HCT116 (cell line): ENCODE data around the gene TRA2A. TPM values are rescaled to one million over a fixed set of nuclear protein-coding genes. Genes with fewer than 3 reads are reported as not detected.

Source experiments
- ATAC-seq: fragments of 200-7000 bp; cut with Tn5 transposase; 2 replicates; pipeline ENCODE4 v1.9.1; 2020; ENCODE audit warnings: mild to moderate bottlenecking, moderate library complexity
- BruUV-seq: library from RNA; stranded (reverse); fragments of 400-500 nt; replicated peaks from 2 replicates; lab custom pipeline; 2021; lab: Mats Ljungman, UMichigan
- CTCF ChIA-PET: fragments of 300-600 bp; sonication (Branson Sonifier 250); formaldehyde crosslinking; loops from one replicate; lab custom pipeline; 2021; ENCODE audit warnings: antibody characterized with exemption; lab: Charles Lee
- POLR2A ChIA-PET: fragments of 300-600, 350-600 bp; sonication (Branson Sonifier 250); formaldehyde crosslinking; loops from one replicate; lab custom pipeline; 2021; ENCODE audit warnings: antibody characterized with exemption; lab: Charles Lee
- RAD21 ChIA-PET, 2 experiments: fragments of 300-600 bp; sonication (Branson Sonifier 250); formaldehyde crosslinking; loops; one replicate each; lab custom pipeline; 2023; ENCODE audit warnings: low total read pairs in 2 of 2; ENCODE audit not compliant: uncharacterized antibody in 2 of 2, unreplicated experiment in 2 of 2, low non-redundant PET in 1 of 2; lab: Charles Lee
- DNase-seq: peaks from one replicate; pipeline ENCODE4 v3.0.0-alpha.2; 2010; ENCODE audit warnings: low read depth, low spot score
- H2AFZ ChIP-seq: fragments of 200-600 bp; shearing (Covaris generic), sonication (generic); 2 replicates; pipeline ENCODE4 v1.6.1; 2017; ENCODE audit warnings: low read depth, mixed run types, mixed read lengths, antibody characterized with exemption, low read length; ENCODE audit not compliant: poor library complexity, severe bottlenecking
- H3K27ac ChIP-seq: 2 replicates; pipeline ENCODE4 v1.5.1; 2012; ENCODE audit warnings: low read depth, low read length
- H3K27me3 ChIP-seq: fragments of 200-600 bp; sonication (generic); 2 replicates; pipeline ENCODE4 v1.6.1; 2016; ENCODE audit warnings: mixed run types, low read length, mixed read lengths; ENCODE audit not compliant: insufficient read depth
- H3K36me3 ChIP-seq, 2 experiments: fragments of 200-500 bp in 1 of 2; fragments of 200-600 bp in 1 of 2; sonication (Bioruptor generic) in 1 of 2; sonication (generic) in 1 of 2; 2 replicates each; pipeline versions ENCODE4 v1.5.1 to v1.6.1; 2014 to 2016; ENCODE audit warnings: low read length in 2 of 2, inconsistent platforms in 1 of 2, mixed read lengths in 1 of 2, mixed run types in 1 of 2; ENCODE audit not compliant: insufficient read depth in 2 of 2, control insufficient read depth in 1 of 2
- H3K4me1 ChIP-seq, 2 experiments: fragments of 200-600 bp in 1 of 2; sonication (generic) in 1 of 2; 2 replicates each; pipeline versions ENCODE4 v1.5.1 to v1.6.1; 2012 to 2017; ENCODE audit warnings: low read length in 2 of 2, inconsistent platforms in 1 of 2, mild to moderate bottlenecking in 1 of 2, mixed read lengths in 1 of 2, mixed run types in 1 of 2, moderate library complexity in 1 of 2; ENCODE audit not compliant: insufficient read depth in 2 of 2, control insufficient read depth in 1 of 2
- H3K4me2 ChIP-seq: fragments of 200-600 bp; sonication (generic); 2 replicates; pipeline ENCODE4 v1.6.1; 2017; ENCODE audit warnings: mixed run types, low read length, mixed read lengths
- H3K4me3 ChIP-seq, 2 experiments: fragments of 200-600 bp in 1 of 2; sonication (generic) in 1 of 2; replicated peaks in 1 of 2; 2 replicates each; pipeline ENCODE4 v1.5.1; 2011 to 2016; ENCODE audit warnings: low read length in 2 of 2, control low read depth in 1 of 2, low read depth in 1 of 2, mild to moderate bottlenecking in 1 of 2, mixed read lengths in 1 of 2, mixed run types in 1 of 2
- H3K79me2 ChIP-seq: fragments of 200-600 bp; sonication (generic); 2 replicates; pipeline ENCODE4 v1.6.1; 2017; ENCODE audit warnings: mild to moderate bottlenecking, mixed run types, low read length, moderate library complexity, mixed read lengths; ENCODE audit not compliant: insufficient read depth
- H3K9ac ChIP-seq: fragments of 200-600 bp; sonication (generic); 2 replicates; pipeline ENCODE4 v1.6.1; 2016; ENCODE audit warnings: low read length, mixed read lengths
- H3K9me2 ChIP-seq: fragments of 200-600 bp; sonication (generic), shearing (Covaris generic); 2 replicates; pipeline ENCODE4 v1.6.1; 2017; ENCODE audit warnings: mixed run types, mild to moderate bottlenecking, moderate library complexity; ENCODE audit not compliant: insufficient read depth
- H3K9me3 ChIP-seq, 2 experiments: fragments of 200-500 bp in 1 of 2; fragments of 200-600 bp in 1 of 2; sonication (Bioruptor generic) in 1 of 2; sonication (generic) in 1 of 2; 2 replicates each; pipeline ENCODE4 v1.6.1; 2014 to 2017; ENCODE audit warnings: low read length in 2 of 2, mixed read lengths in 2 of 2, inconsistent platforms in 1 of 2, low read depth in 1 of 2, mild to moderate bottlenecking in 1 of 2, mixed run types in 1 of 2, moderate library complexity in 1 of 2; ENCODE audit not compliant: control insufficient read depth in 1 of 2, insufficient read depth in 1 of 2
- H4K20me1 ChIP-seq: fragments of 200-600 bp; sonication (generic), shearing (Covaris generic); 2 replicates; pipeline ENCODE4 v1.6.1; 2017; ENCODE audit warnings: mixed run types, mild to moderate bottlenecking, moderate library complexity; ENCODE audit not compliant: insufficient read depth
- CBX3 ChIP-seq: IDR thresholded peaks from 2 replicates; pipeline ENCODE4 v1.6.1; 2012; ENCODE audit warnings: low read depth
- CEBPB ChIP-seq: IDR thresholded peaks from 2 replicates; pipeline ENCODE4 v1.6.1; 2012; ENCODE audit warnings: low read depth
- EGR1 ChIP-seq: IDR thresholded peaks from 2 replicates; pipeline ENCODE4 v1.6.1; 2012; ENCODE audit warnings: low read depth
- ELF1 ChIP-seq: IDR thresholded peaks from 2 replicates; pipeline ENCODE4 v1.6.1; 2012; ENCODE audit warnings: low read depth, borderline replicate concordance
- EZH2phosphoT487 ChIP-seq: fragments of 200-600 bp; IDR thresholded peaks from 2 replicates; pipeline ENCODE4 v1.6.1; 2018; ENCODE audit warnings: antibody characterized with exemption, borderline replicate concordance
- FOSL1 ChIP-seq: IDR thresholded peaks from 2 replicates; pipeline ENCODE4 v1.6.1; 2012; ENCODE audit warnings: low read depth
- POLR2A ChIP-seq: IDR thresholded peaks from 2 replicates; pipeline ENCODE4 v1.7.0; 2011; ENCODE audit warnings: borderline replicate concordance; ENCODE audit not compliant: insufficient read depth, insufficient read length; ENCODE audit errors: extremely low read depth
- POLR2AphosphoS5 ChIP-seq: IDR thresholded peaks from 2 replicates; pipeline ENCODE4 v1.6.1; 2011; ENCODE audit warnings: mild to moderate bottlenecking, low read depth, low read length, moderate library complexity
- RAD21 ChIP-seq: IDR thresholded peaks from 2 replicates; pipeline ENCODE4 v1.6.1; 2012; ENCODE audit warnings: low read depth, mild to moderate bottlenecking
- SIN3A ChIP-seq: IDR thresholded peaks from 2 replicates; pipeline ENCODE4 v1.6.1; 2012; ENCODE audit warnings: low read depth
- SP1 ChIP-seq: IDR thresholded peaks from 2 replicates; pipeline ENCODE4 v1.6.1; 2012; ENCODE audit warnings: low read depth
- SRF ChIP-seq: IDR thresholded peaks from 2 replicates; pipeline ENCODE4 v1.6.1; 2012; ENCODE audit warnings: low read depth
- YY1 ChIP-seq: IDR thresholded peaks from 2 replicates; pipeline ENCODE4 v1.6.1; 2011; ENCODE audit warnings: low read length, low read depth, moderate library complexity, mild to moderate bottlenecking; ENCODE audit not compliant: insufficient replicate concordance; ENCODE audit errors: extremely low read depth
- ZBTB33 ChIP-seq: IDR thresholded peaks from 2 replicates; pipeline ENCODE4 v1.6.1; 2011; ENCODE audit warnings: mild to moderate bottlenecking, low read length, moderate library complexity; ENCODE audit not compliant: insufficient replicate concordance; ENCODE audit errors: extremely low read depth
- ZFX ChIP-seq: fragments of 450-650 bp; IDR thresholded peaks from 2 replicates; pipeline ENCODE4 v1.6.1; 2017
- ZNF274 ChIP-seq: fragments of 200-500 bp; sonication (Bioruptor generic); IDR thresholded peaks from 2 replicates; pipeline ENCODE4 v1.6.1; 2014; ENCODE audit warnings: mild to moderate bottlenecking, low read depth, low read length, inconsistent platforms
- intact Hi-C: fragments of 100-400 bp; cut with micrococcal nuclease; formaldehyde crosslinking; loops from 2 replicates; pipeline ENCODE4 v1.10.0; 2022
- total RNA-seq: library from RNA; stranded (reverse); gene quantifications from one replicate; pipeline ENCODE4 v1.2.1, GENCODE V29; 2021; ENCODE audit not compliant: unreplicated experiment
- TF ChIP-seq, protein P1 (sequence below): IDR thresholded peaks from 2 replicates; pipeline ENCODE4 v1.6.1; 2012
- TF ChIP-seq, protein P2 (sequence below), 3 experiments: fragments of 200-600 bp in 1 of 3; sonication (generic) in 1 of 3; IDR thresholded peaks in 2 of 3; conservative IDR thresholded peaks in 1 of 3; 2 replicates each; pipeline ENCODE4 v1.5.1; 2012 to 2017; ENCODE audit warnings: low read depth in 2 of 3, low read length in 2 of 3, antibody characterized with exemption in 1 of 3, borderline replicate concordance in 1 of 3, control low read depth in 1 of 3, mild to moderate bottlenecking in 1 of 3, mixed read lengths in 1 of 3, mixed run types in 1 of 3, moderate library complexity in 1 of 3; ENCODE audit not compliant: insufficient read depth in 1 of 3
- TF ChIP-seq, protein P3 (sequence below): IDR thresholded peaks from 2 replicates; pipeline ENCODE4 v1.6.1; 2012; ENCODE audit warnings: low read depth

Gene TRA2A
- total RNA-seq, 1 experiment from 2014 or later = 122 TPM

- Histone ChIP-seq H3K9ac (no peak overlapping the region), H3K79me2 (peaks cover 100% of the 10 kb centered on the region), H3K9me3 (no peaks in the 10 kb centered on the region), H3K9me2 (no peaks in the 10 kb centered on the region), H3K4me3 (no peak overlapping the region), H2AFZ (no peak overlapping the region), H3K27me3 (no peaks in the 10 kb centered on the region), H3K4me2 (no peak overlapping the region), H4K20me1 (peaks cover 69% of the 10 kb centered on the region; the same call in 1 of the 2 replicates), H3K36me3 (peaks cover 27 to 37% of the 10 kb centered on the region in 2 experiments)
- intact Hi-C loops = no loop called here
- ChIA-PET POLR2A (interaction anchor here (0.8 kb wide), 1 partner anchor 60 kb away, joined by 4 read pairs; no protein-coding TSS in a partner anchor), CTCF (no interaction called here)
- BruUV-seq = no TSS peak
- DNase-seq = no peak
- ATAC-seq = no peak
- TF ChIP-seq ZNF274 (no peak), POLR2AphosphoS5 (no peak), ZFX (no peak), SP1 (no peak), SRF (no peak), YY1 (no peak), EGR1 (no peak), ZBTB33 (no peak), RAD21 (no peak), CEBPB (no peak), ELF1 (no peak), EZH2phosphoT487 (no peak), FOSL1 (no peak), CBX3 (no peak), POLR2A (no peak), SIN3A (no peak)
- TF ChIP-seq, protein P1, sequence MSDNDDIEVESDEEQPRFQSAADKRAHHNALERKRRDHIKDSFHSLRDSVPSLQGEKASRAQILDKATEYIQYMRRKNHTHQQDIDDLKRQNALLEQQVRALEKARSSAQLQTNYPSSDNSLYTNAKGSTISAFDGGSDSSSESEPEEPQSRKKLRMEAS = no peak
- TF ChIP-seq, protein P2, sequence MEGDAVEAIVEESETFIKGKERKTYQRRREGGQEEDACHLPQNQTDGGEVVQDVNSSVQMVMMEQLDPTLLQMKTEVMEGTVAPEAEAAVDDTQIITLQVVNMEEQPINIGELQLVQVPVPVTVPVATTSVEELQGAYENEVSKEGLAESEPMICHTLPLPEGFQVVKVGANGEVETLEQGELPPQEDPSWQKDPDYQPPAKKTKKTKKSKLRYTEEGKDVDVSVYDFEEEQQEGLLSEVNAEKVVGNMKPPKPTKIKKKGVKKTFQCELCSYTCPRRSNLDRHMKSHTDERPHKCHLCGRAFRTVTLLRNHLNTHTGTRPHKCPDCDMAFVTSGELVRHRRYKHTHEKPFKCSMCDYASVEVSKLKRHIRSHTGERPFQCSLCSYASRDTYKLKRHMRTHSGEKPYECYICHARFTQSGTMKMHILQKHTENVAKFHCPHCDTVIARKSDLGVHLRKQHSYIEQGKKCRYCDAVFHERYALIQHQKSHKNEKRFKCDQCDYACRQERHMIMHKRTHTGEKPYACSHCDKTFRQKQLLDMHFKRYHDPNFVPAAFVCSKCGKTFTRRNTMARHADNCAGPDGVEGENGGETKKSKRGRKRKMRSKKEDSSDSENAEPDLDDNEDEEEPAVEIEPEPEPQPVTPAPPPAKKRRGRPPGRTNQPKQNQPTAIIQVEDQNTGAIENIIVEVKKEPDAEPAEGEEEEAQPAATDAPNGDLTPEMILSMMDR (IDR thresholded peaks at IDR 0.05 in 2 of 3, conservative IDR thresholded peaks at IDR 0.05 in 1 of 3; ENCODE audit: borderline replicate concordance in 1 of 3, insufficient read depth in 1 of 3, low read depth in 2 of 3, low read length in 2 of 3) = no peak
- TF ChIP-seq, protein P3, sequence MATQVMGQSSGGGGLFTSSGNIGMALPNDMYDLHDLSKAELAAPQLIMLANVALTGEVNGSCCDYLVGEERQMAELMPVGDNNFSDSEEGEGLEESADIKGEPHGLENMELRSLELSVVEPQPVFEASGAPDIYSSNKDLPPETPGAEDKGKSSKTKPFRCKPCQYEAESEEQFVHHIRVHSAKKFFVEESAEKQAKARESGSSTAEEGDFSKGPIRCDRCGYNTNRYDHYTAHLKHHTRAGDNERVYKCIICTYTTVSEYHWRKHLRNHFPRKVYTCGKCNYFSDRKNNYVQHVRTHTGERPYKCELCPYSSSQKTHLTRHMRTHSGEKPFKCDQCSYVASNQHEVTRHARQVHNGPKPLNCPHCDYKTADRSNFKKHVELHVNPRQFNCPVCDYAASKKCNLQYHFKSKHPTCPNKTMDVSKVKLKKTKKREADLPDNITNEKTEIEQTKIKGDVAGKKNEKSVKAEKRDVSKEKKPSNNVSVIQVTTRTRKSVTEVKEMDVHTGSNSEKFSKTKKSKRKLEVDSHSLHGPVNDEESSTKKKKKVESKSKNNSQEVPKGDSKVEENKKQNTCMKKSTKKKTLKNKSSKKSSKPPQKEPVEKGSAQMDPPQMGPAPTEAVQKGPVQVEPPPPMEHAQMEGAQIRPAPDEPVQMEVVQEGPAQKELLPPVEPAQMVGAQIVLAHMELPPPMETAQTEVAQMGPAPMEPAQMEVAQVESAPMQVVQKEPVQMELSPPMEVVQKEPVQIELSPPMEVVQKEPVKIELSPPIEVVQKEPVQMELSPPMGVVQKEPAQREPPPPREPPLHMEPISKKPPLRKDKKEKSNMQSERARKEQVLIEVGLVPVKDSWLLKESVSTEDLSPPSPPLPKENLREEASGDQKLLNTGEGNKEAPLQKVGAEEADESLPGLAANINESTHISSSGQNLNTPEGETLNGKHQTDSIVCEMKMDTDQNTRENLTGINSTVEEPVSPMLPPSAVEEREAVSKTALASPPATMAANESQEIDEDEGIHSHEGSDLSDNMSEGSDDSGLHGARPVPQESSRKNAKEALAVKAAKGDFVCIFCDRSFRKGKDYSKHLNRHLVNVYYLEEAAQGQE = no peak
- TF ChIP-seq, all 23 proteins: peak for 0
- Histone ChIP-seq H3K27ac (no peak overlapping the region), H3K4me1 (no peaks in the 10 kb centered on the region)
- RAD21 ChIA-PET = no interaction called here
Measured at GRCh38 chr7:23523486-23524075, 8.2 kb downstream of the TRA2A start.
